Measurements from ENCODE around the gene SLC28A1. TPM values are rescaled to one million over a fixed set of nuclear protein-coding genes. Genes with fewer than 3 reads are reported as not detected.

SLC28A1 gene
- total and polyA plus RNA-seq, 4 donors = 0.09 to 39.7 (median 18.3) TPM

- TF ChIP-seq, protein P1, sequence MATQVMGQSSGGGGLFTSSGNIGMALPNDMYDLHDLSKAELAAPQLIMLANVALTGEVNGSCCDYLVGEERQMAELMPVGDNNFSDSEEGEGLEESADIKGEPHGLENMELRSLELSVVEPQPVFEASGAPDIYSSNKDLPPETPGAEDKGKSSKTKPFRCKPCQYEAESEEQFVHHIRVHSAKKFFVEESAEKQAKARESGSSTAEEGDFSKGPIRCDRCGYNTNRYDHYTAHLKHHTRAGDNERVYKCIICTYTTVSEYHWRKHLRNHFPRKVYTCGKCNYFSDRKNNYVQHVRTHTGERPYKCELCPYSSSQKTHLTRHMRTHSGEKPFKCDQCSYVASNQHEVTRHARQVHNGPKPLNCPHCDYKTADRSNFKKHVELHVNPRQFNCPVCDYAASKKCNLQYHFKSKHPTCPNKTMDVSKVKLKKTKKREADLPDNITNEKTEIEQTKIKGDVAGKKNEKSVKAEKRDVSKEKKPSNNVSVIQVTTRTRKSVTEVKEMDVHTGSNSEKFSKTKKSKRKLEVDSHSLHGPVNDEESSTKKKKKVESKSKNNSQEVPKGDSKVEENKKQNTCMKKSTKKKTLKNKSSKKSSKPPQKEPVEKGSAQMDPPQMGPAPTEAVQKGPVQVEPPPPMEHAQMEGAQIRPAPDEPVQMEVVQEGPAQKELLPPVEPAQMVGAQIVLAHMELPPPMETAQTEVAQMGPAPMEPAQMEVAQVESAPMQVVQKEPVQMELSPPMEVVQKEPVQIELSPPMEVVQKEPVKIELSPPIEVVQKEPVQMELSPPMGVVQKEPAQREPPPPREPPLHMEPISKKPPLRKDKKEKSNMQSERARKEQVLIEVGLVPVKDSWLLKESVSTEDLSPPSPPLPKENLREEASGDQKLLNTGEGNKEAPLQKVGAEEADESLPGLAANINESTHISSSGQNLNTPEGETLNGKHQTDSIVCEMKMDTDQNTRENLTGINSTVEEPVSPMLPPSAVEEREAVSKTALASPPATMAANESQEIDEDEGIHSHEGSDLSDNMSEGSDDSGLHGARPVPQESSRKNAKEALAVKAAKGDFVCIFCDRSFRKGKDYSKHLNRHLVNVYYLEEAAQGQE (IDR thresholded peaks at IDR 0.05) = no peak
- TF ChIP-seq YY1 (IDR thresholded peaks at IDR 0.05) (peak; percentile 76), NR2F2 (IDR thresholded peaks at IDR 0.05) (no peak), GABPA (IDR thresholded peaks at IDR 0.05 in 1 of 2, conservative IDR thresholded peaks at IDR 0.05 in 1 of 2) (no peak), TAF1 (conservative IDR thresholded peaks at IDR 0.05) (no peak), MAX (IDR thresholded peaks at IDR 0.05) (no peak), FOXA2 (IDR thresholded peaks at IDR 0.05) (no peak), HNF4G (IDR thresholded peaks at IDR 0.05) (no peak)
Observed at GRCh38 chr15:84883466-84883865, 996 bp upstream of the SLC28A1 start (continued).

DNA sequence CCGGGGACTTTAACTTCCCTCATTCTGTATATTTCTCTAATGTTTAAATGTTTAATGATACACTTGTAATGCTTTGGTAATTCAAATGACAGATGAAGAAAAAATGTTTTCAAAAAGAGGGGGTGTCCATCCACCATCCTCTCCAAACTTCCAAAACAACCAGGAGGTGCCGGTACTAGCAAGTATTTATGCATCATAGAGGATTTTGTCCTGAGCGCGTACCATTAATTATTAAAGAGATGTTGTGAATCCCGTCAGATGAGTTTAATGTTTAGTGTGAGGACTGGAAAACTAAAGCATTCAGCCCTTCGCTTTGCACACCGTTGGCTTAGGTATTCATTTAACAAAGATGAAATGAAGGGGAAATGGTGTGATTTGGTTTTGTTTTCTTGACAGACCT lies 1.3 kb downstream of the SLC28A1 start:
- peak overlapping the region; percentile 39 to 80 (median 74) for H3K4me3 ChIP-seq (ENCODE audit: low read depth in 1 of 3, low read length in 3 of 3)
- peaks cover 5 to 38% (median 12%) of the 10 kb centered on the region in 4 donors for H3K4me1 ChIP-seq (ENCODE audit: control insufficient read depth in 4 of 4, insufficient read depth in 4 of 4, low read length in 3 of 4)
- no peak for DNase-seq (ENCODE audit: low spot score)
- peak overlapping the region; percentile 93 to 99 for H3K27ac ChIP-seq (ENCODE audit: low read depth in 1 of 2, low read length in 2 of 2)
- H3K9me3 ChIP-seq (ENCODE audit: control insufficient read depth in 4 of 4, low read length in 3 of 4) = no peaks in the 10 kb centered on the region
- no peaks in the 10 kb centered on the region for H3K27me3 ChIP-seq (ENCODE audit: control insufficient read depth in 4 of 4, insufficient read depth in 4 of 4, low read length in 3 of 4)
- TF ChIP-seq JUND (IDR thresholded peaks at IDR 0.05) (no peak), NR2F2 (IDR thresholded peaks at IDR 0.05) (no peak), SP1 (IDR thresholded peaks at IDR 0.05) (no peak), MAX (IDR thresholded peaks at IDR 0.05) (no peak), YY1 (IDR thresholded peaks at IDR 0.05) (no peak), TAF1 (conservative IDR thresholded peaks at IDR 0.05) (no peak), FOXA2 (IDR thresholded peaks at IDR 0.05) (no peak), RXRA (IDR thresholded peaks at IDR 0.05) (no peak), ZBTB33 (IDR thresholded peaks at IDR 0.05) (no peak)
- TF ChIP-seq, protein P2, sequence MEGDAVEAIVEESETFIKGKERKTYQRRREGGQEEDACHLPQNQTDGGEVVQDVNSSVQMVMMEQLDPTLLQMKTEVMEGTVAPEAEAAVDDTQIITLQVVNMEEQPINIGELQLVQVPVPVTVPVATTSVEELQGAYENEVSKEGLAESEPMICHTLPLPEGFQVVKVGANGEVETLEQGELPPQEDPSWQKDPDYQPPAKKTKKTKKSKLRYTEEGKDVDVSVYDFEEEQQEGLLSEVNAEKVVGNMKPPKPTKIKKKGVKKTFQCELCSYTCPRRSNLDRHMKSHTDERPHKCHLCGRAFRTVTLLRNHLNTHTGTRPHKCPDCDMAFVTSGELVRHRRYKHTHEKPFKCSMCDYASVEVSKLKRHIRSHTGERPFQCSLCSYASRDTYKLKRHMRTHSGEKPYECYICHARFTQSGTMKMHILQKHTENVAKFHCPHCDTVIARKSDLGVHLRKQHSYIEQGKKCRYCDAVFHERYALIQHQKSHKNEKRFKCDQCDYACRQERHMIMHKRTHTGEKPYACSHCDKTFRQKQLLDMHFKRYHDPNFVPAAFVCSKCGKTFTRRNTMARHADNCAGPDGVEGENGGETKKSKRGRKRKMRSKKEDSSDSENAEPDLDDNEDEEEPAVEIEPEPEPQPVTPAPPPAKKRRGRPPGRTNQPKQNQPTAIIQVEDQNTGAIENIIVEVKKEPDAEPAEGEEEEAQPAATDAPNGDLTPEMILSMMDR (IDR thresholded peaks at IDR 0.05; ENCODE audit: low read depth, low read length, missing input control) = no peak
- WGBS = 43% methylated on average over 7 of the region's 7 CpGs
- H3K36me3 ChIP-seq (ENCODE audit: control insufficient read depth in 4 of 4, insufficient read depth in 3 of 4, low read depth in 1 of 4, low read length in 3 of 4) = peaks cover 2 to 12% (median 6%) of the 10 kb centered on the region in 4 donors
- H3K9ac ChIP-seq (ENCODE audit: low read depth in 1 of 2, low read length in 2 of 2) = peak overlapping the region; percentile 72 to 99
